GM12801 (cell line): ENCODE results near the gene GFRA1.

Source experiments
- TF ChIP-seq, protein P1 (sequence below): IDR thresholded peaks from one replicate; pipeline ENCODE4 v1.5.1; 2011; ENCODE audit warnings: control low read depth; ENCODE audit not compliant: insufficient read length; ENCODE audit errors: extremely low read depth

Gene GFRA1

DNA sequence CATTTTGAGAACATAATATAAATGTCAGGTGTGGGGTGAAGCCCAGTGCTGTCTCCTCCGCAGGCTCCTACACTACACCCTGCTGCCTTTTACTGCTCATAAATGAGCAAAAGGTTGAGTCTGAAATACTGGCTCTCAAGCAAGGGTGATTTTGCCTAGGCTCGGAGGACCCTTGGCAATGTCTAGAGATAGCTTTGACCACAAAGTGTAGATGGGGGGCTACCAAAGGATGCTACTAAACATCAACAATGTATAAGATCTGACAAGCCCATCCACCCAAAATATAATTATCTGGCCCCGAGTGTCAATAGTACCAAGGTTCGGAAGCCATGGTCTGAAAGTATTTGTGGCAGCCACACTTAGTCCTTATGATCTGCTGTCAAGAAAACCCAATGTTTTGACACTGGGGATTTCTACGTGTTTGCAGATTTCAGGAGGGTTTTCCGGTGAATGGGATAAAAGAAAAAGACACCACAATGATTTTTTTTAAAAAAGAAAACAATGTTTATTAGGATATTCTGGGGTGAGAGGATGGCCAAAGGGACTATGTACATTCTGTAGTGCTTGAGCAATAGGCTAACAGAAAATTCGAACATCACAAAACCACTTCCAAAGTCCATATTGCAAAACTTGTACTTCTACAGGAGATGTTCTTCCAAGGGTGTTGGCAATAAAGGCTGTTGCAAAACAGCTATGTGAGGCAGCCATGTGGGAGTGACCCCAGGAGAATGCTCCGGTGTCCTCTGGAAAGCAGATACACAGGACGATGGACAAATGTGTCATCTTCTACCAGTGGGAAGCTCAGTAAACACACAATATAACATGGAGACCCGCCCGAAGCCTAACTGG lies 216.3 kb downstream of the GFRA1 start:
- TF ChIP-seq, protein P1, sequence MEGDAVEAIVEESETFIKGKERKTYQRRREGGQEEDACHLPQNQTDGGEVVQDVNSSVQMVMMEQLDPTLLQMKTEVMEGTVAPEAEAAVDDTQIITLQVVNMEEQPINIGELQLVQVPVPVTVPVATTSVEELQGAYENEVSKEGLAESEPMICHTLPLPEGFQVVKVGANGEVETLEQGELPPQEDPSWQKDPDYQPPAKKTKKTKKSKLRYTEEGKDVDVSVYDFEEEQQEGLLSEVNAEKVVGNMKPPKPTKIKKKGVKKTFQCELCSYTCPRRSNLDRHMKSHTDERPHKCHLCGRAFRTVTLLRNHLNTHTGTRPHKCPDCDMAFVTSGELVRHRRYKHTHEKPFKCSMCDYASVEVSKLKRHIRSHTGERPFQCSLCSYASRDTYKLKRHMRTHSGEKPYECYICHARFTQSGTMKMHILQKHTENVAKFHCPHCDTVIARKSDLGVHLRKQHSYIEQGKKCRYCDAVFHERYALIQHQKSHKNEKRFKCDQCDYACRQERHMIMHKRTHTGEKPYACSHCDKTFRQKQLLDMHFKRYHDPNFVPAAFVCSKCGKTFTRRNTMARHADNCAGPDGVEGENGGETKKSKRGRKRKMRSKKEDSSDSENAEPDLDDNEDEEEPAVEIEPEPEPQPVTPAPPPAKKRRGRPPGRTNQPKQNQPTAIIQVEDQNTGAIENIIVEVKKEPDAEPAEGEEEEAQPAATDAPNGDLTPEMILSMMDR: no peak

DNA sequence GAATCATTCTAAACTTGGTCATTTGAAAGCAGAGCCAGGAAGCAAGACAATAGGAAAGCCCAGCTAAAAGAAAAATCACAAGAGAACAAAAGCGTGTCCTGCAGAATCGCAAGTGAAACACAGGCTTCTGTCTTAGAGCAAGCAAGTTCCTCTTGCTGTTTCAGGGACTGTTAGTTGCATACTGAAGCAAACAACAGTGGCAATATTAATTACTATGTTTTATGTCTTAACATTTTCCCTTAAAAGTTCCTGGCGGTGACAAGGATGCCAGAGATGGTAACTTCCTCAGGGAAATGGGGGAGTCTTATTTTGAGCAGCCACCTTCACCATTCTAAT lies 217.1 kb downstream of the GFRA1 start:
- TF ChIP-seq, protein P1: no peak

DNA sequence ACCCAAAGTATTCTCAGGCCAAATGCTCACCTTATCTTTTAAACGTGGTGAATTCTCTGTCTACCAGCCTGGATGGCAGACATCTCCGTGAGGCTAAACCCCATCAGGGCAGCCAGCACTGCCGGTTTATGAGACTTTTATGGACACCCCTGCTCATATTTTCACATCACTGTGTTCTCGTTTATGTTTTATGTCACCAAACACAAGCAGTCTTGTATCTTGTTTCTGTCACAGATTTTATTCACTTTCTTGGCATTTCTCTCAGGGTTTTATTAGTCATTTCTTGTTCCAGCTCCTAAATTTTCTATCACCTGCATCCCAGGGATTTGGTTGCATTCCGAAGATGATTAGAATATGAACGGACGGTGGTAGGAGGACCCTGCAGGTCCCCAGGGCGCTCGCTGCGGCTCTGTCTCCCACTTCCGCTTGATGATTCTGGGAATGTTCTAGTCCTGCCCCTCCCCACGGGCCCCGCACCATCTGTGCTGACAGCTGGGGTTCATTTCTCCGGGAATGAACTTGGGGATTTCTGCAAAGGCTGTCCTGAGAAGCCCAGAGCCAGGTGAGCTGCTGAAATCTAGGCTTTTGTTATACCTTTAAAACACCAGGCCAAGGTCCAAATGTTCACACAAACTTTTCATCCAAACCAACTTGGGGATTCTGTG lies 217.6 kb downstream of the GFRA1 start:
- TF ChIP-seq, protein P1: no peak

DNA sequence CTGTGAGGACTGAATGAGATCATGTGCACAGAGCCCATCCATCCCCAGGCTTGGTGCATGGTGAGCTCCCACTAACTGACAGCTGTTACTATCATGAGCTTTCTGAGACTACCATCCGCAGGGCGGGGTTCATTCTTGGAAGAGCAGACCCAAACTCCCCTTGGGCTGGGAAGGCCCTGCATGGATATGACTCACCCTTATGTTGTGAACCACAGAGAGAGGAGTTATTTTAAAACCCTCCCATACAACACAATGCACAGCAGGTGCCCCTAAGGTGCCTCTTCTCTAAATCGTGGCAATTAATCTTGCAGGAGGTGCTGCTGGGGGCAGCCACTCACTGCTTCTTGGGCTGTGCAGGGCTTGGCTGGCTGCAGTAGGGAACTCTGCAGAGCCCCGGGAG lies 219.1 kb downstream of the GFRA1 start:
- TF ChIP-seq, protein P1: no peak

DNA sequence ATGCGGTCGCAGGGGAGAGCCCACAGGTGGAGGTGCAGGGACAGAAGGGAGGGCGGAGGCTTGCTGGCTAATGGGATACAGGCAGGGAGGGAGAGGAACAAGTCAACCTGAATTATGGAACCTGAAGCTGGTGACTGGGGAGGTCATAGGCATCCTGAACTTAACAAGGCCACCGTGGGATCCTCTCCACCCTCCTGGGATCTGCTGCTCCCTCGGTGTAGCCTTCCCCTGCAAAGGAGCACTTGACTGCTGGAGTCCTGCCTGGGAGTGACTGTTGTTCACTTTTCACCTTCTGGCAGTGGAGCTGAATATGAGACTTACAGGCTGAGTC lies 223.1 kb downstream of the GFRA1 start:
- TF ChIP-seq, protein P1: no peak

DNA sequence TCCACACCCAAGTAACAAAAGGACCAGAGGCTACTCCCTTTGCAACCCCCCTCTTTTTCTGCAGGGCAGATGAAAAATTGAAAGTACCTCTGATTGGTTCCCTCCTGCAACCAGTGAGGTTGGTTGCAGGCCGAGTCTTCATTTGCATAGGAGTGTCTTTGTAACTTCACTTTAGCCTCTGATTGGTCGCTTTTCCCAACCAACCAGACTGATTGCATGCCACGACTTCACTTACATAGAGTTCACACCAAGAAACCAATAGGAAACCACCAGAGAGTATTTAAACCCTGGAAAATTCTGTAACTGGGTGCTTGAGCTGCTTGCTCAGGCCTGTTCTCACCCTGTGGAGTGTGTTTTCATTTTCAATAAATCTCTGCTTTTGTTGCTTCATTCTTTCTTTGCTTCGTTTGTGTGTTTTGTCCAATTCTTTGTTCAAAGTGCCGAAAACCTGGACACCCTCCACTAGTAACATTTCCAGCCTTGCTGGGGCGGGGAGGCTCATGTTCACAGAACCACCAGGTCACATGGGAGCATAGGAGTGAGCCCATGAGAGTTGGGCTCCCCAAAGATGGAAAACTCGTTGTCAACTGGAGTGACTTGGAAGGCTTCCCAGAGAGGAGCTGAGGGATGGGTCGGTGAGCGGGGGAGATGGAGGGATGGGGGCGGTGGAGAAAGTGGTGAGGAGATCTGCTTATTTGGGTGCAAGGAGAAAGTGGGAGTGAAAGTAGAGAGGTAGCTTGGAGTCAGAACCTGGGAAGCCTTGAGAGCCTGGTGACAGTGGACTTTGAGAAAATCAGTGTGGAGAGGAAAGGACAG lies 223.6 kb downstream of the GFRA1 start:
- TF ChIP-seq, protein P1: no peak
